Measurements from ENCODE around the gene RB1. TPM values are rescaled to one million over a fixed set of nuclear protein-coding genes. Genes with fewer than 3 reads are reported as not detected.

The RB1 gene
- total RNA-seq, 2 donors from 2014 or later, result 18.7 to 20.1 TPM

GRCh38 chr13:48526286-48526685 lies 222.7 kb downstream of the RB1 start:
- no peak overlapping the region for H3K9ac ChIP-seq (ENCODE audit: extremely low read depth, low read length, poor library complexity, severe bottlenecking)
- WGBS, 2 experiments (ENCODE audit: insufficient coverage in 1 of 2, insufficient read length in 1 of 2), result 90 to 97% methylated on average over 8 to 10 of the region's 10 CpGs
- DNase-seq, result no peak
- H3K9me3 ChIP-seq (ENCODE audit: control insufficient read depth, low read length), result no peaks in the 10 kb centered on the region
- Mint-ChIP-seq H3K4me1 (peaks cover under 1% of the 10 kb centered on the region), H3K9me3 (no peaks in the 10 kb centered on the region), H3K36me3 (ENCODE audit: low read depth) (no peaks in the 10 kb centered on the region), H3K27me3 (ENCODE audit: insufficient read depth) (peaks cover 15% of the 10 kb centered on the region), H3K4me3 (no peak overlapping the region), H3K27ac (no peak overlapping the region)
- H3K27ac ChIP-seq (ENCODE audit: low read depth, low read length), result no peak overlapping the region
- H3K36me3 ChIP-seq (ENCODE audit: control insufficient read depth, insufficient read depth, low read length), result no peaks in the 10 kb centered on the region
- no peak overlapping the region for H3K4me3 ChIP-seq (ENCODE audit: low read length)
- H3K27me3 ChIP-seq (ENCODE audit: control insufficient read depth, insufficient read depth, low read length, poor library complexity, severe bottlenecking), result no peaks in the 10 kb centered on the region
- no peaks in the 10 kb centered on the region for H3K4me1 ChIP-seq (ENCODE audit: control insufficient read depth, insufficient read depth, low read length)
- TF ChIP-seq, protein P1, sequence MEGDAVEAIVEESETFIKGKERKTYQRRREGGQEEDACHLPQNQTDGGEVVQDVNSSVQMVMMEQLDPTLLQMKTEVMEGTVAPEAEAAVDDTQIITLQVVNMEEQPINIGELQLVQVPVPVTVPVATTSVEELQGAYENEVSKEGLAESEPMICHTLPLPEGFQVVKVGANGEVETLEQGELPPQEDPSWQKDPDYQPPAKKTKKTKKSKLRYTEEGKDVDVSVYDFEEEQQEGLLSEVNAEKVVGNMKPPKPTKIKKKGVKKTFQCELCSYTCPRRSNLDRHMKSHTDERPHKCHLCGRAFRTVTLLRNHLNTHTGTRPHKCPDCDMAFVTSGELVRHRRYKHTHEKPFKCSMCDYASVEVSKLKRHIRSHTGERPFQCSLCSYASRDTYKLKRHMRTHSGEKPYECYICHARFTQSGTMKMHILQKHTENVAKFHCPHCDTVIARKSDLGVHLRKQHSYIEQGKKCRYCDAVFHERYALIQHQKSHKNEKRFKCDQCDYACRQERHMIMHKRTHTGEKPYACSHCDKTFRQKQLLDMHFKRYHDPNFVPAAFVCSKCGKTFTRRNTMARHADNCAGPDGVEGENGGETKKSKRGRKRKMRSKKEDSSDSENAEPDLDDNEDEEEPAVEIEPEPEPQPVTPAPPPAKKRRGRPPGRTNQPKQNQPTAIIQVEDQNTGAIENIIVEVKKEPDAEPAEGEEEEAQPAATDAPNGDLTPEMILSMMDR (conservative IDR thresholded peaks at IDR 0.05), result no peak

- Mint-ChIP-seq H3K4me3 (no peak overlapping the region), H3K9me3 (no peaks in the 10 kb centered on the region), H3K27me3 (ENCODE audit: insufficient read depth) (peaks cover 17% of the 10 kb centered on the region), H3K27ac (no peak overlapping the region), H3K36me3 (ENCODE audit: low read depth) (no peaks in the 10 kb centered on the region), H3K4me1 (peaks cover 8% of the 10 kb centered on the region)
- TF ChIP-seq, protein P1 (conservative IDR thresholded peaks at IDR 0.05), result no peak
- no peak overlapping the region for H3K4me3 ChIP-seq (ENCODE audit: low read length)
- no peaks in the 10 kb centered on the region for H3K4me1 ChIP-seq (ENCODE audit: control insufficient read depth, insufficient read depth, low read length)
- DNase-seq, result no peak
- no peaks in the 10 kb centered on the region for H3K9me3 ChIP-seq (ENCODE audit: control insufficient read depth, low read length)
- H3K27me3 ChIP-seq (ENCODE audit: control insufficient read depth, insufficient read depth, low read length, poor library complexity, severe bottlenecking), result peaks cover 5% of the 10 kb centered on the region
- 92% methylated on average over 2 of the region's 2 CpGs; no CpG with 5 or more reads in 1 of the 2 experiments for WGBS, 2 experiments (ENCODE audit: insufficient coverage in 1 of 2, insufficient read length in 1 of 2)
- no peak overlapping the region for H3K27ac ChIP-seq (ENCODE audit: low read depth, low read length)
- H3K9ac ChIP-seq (ENCODE audit: extremely low read depth, low read length, poor library complexity, severe bottlenecking), result no peak overlapping the region
- no peaks in the 10 kb centered on the region for H3K36me3 ChIP-seq (ENCODE audit: control insufficient read depth, insufficient read depth, low read length)
Measured at GRCh38 chr13:48527955-48528354, 224.4 kb downstream of the RB1 start.

GRCh38 chr13:48528720-48529119 lies 225.2 kb downstream of the RB1 start:
- H3K36me3 Mint-ChIP-seq (ENCODE audit: low read depth), result no peaks in the 10 kb centered on the region
- H3K36me3 ChIP-seq (ENCODE audit: control insufficient read depth, insufficient read depth, low read length), result no peaks in the 10 kb centered on the region
- no peaks in the 10 kb centered on the region for H3K9me3 Mint-ChIP-seq
- H3K27ac ChIP-seq (ENCODE audit: low read depth, low read length), result no peak overlapping the region
- WGBS, 2 experiments (ENCODE audit: insufficient coverage in 1 of 2, insufficient read length in 1 of 2), result 100% methylated on average over 1 of the region's 3 CpGs; no CpG with 5 or more reads in 1 of the 2 experiments
- H3K9ac ChIP-seq (ENCODE audit: extremely low read depth, low read length, poor library complexity, severe bottlenecking), result no peak overlapping the region
- no peak for DNase-seq
- peaks cover 2% of the 10 kb centered on the region for H3K4me1 ChIP-seq (ENCODE audit: control insufficient read depth, insufficient read depth, low read length)
- no peak overlapping the region for H3K4me3 ChIP-seq (ENCODE audit: low read length)
- no peak overlapping the region for H3K27ac Mint-ChIP-seq
- no peaks in the 10 kb centered on the region for H3K9me3 ChIP-seq (ENCODE audit: control insufficient read depth, low read length)
- peaks cover 17% of the 10 kb centered on the region for H3K27me3 Mint-ChIP-seq (ENCODE audit: insufficient read depth)
- no peak overlapping the region for H3K4me3 Mint-ChIP-seq
- H3K4me1 Mint-ChIP-seq, result peaks cover 9% of the 10 kb centered on the region
- TF ChIP-seq, protein P1 (conservative IDR thresholded peaks at IDR 0.05), result no peak
- peaks cover 11% of the 10 kb centered on the region for H3K27me3 ChIP-seq (ENCODE audit: control insufficient read depth, insufficient read depth, low read length, poor library complexity, severe bottlenecking)
